Activated CD4-positive, alpha-beta T cell treated with anti-CD3 and anti-CD28 coated beads, Interleukin-2, Interleukin-6, amounts not matched to agents 100 ng/mL and 50 ng/mL, durations not matched to agents 16 hours and 8 hours (primary cell): ENCODE data around the gene ATP13A3.
A peak's percentile ranks its signal among the peaks of the same experiment; 100 is the strongest.

Experiments
- DNase-seq: peaks from one replicate; pipeline ENCODE4 v3.0.0-alpha.2; 2020

ATP13A3 gene

DNA sequence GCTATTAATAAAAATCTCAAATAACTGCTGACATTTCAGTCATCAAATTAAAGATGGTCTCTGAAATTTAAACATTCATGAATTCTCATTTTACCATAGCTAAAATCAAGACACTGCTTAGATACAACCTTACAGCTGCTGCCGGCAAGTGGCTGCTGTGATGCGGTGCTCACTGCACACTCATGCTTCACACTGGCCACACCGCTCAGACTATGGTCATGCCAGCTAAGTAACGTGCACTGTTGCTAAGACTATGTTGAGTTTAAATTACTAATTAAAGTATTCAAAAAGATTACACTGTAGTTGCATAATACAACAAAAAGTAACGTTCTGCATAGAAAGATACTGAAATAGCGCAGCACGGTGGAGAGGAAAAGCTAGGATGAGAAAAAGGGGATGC lies 12.1 kb downstream of the ATP13A3 start:
- no peak for DNase-seq

- DNase-seq: peak; percentile 63
These were observed 14.4 kb downstream of the ATP13A3 start for GRCh38 chr3:194472290-194472920.

GRCh38 chr3:194471863-194472262 lies 14.9 kb downstream of the ATP13A3 start:
- DNase-seq: no peak

GRCh38 chr3:194470615-194471014 lies 16.2 kb downstream of the ATP13A3 start:
- DNase-seq: no peak

DNA sequence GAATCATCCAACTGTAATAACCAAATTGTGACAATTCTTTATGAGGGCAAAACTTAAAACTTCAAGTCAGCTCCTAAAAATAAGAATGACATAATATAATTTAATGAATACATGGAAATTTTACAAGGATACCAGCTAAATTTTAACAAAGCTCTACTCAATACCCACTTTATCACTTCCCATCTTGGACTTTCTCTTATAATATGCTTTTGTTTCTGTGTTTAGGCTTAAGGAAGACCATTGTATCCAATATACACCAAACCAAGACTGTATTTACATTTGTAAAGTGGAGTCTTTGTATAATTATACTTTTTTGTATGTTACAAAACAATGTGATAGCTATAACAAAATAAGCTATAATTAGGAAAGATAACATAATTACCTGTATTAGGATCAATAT lies 16.8 kb downstream of the ATP13A3 start:
- DNase-seq: no peak

- no peak for DNase-seq
These were observed 18.7 kb downstream of the ATP13A3 start for GRCh38 chr3:194468086-194468485.

GRCh38 chr3:194466761-194467356 lies 19.9 kb downstream of the ATP13A3 start:
- DNase-seq: no peak

DNA sequence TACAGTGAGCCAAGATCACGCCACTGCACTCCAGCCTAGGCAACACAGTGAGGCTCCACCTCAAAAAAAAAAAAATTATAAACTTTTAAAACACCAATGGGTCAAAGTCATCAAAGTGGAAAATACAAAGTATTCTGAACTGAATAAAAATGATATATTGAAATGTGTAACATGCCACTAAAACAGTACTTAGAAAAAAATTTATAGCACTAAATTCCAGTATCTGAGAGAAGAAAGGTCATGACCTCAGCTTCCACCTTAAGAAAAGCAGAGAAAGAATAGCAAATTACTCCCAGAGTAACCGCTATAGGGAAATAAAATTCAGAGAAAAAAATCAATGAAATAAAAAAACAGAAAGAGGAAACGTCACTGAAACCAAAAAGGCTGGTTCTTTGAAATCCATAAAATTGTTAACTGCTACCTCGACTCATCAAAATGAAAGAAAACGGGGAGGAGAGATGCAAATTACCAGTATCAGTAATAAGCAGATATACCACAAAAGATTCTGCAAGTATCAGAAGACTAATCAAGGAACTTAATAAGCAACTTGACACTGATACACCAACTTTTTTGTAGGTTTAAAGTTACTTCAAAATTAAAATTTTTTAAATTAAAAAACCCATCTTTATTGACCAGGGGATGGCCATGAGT lies 20.8 kb downstream of the ATP13A3 start:
- peak; percentile 14 for DNase-seq

DNA sequence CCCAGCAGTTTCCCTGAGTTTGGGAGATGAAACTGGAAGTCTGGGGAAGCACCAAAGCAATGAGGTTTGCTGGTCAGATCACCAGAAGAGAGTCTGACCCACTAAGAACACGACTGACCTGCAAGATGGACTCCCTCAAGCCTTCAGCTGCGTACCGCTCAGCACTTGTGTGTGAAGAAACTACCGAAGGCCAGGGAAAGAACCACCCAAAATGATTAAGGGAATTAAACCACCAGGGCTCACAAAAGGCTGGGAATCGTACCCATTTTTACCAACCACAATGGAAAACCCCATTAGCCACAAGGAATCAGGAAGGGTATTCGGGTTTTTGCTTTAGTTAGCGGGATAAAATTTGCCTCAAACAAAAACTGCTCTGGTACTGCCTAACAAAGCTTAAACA lies 21.6 kb downstream of the ATP13A3 start:
- no peak for DNase-seq

DNA sequence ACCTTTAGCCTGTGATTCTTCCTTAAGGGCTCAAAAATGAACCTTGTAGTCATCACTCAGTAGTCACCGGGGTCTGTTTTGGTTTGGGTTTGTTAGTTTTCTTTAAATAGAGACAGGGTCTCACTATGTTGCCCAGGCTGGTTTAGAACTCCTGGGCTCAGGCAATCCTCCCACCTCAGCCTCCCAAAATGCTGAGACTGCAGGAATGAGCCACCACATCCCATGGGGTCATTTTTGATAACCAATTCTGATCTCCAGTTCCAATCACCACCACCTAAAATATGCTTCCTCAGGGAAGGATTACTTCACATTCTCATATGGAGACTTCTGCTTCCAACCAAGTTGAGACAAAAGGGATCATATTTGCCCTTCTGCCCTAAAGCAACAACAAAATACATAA lies 22.1 kb downstream of the ATP13A3 start:
- no peak for DNase-seq

- DNase-seq: no peak
These were observed 23.9 kb downstream of the ATP13A3 start for GRCh38 chr3:194462936-194463335.

DNA sequence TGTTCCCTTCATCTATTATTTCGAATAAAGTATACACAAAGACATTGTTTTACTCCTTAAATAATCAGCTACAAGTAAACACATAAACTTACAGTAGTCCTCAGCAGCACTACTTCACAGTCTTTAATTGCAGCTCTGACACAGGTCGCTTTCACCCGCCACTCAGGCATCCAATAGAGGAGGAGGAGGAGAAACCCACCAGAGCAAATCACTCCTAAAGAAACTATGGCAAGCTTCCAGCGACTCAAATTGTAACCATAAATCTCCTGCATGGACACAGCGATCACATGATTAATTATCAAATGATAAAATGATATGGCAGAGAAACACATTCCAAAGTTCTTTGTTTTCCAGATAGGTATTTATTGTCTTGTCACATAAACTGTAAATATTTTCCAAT lies 26.2 kb downstream of the ATP13A3 start:
- DNase-seq: no peak

GRCh38 chr3:194458131-194458530 lies 28.7 kb downstream of the ATP13A3 start:
- no peak for DNase-seq

DNA sequence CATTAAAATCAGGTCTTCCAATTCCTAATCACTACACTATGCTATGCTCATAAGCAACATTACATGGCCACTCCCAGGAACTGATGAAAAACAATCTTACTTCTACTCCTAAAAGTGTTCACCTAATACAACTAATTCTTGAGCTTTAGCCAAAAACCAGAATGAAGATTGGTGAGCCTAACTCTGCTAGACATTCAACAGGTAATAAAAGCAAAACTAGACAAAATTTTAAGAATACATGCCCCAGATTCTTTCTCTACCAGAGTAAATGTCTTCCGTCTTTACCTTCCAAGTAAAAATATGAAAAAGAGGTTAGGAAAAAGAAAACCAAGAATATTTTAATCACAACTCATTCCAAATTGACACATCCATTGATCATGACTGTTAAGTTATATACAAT lies 31.3 kb downstream of the ATP13A3 start:
- DNase-seq: no peak

- no peak for DNase-seq
These were observed 36.5 kb downstream of the ATP13A3 start for GRCh38 chr3:194450341-194450740.

GRCh38 chr3:194449913-194450312 lies 36.9 kb downstream of the ATP13A3 start:
- no peak for DNase-seq

DNA sequence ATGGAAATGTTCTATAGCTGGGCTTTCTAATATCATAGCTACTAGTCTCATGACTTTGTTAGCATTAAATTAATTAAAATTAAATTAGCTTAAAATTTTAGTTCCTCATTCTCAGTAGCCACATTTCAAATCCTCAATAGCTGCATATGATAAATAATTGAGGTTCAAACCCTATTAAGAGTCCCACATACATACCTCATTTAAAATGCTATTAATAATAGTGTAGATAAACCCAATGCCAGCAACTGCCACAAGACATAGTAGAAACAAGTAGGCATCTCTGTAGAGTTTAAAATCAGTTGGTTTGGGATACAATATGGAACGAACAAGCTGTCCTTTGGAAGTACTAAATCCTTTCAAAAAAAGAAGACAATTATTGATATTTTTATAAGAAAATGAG lies 39.1 kb downstream of the ATP13A3 start:
- DNase-seq: no peak

DNA sequence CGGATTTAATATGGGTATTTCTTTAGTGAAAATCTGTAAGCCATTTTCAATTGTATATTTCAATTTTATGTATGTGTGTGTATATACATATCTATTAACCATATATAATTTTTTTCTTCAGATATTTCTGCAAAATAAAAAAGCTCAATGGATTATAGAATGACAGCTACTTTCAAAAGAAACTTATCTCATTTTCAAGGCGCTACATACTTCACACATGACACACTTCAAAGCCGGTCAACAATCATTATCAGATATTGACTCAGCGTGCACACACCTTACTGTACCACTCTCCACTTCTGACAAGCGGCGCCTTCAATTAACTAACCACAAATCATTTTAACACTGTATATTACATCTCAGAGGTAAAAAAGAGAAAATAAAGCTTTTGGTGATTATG lies 39.6 kb downstream of the ATP13A3 start:
- peak; percentile 23 for DNase-seq

- no peak for DNase-seq
These were observed 40.0 kb downstream of the ATP13A3 start for GRCh38 chr3:194446754-194447153.

- DNase-seq: no peak
These were observed 40.6 kb downstream of the ATP13A3 start for GRCh38 chr3:194446172-194446571.

DNA sequence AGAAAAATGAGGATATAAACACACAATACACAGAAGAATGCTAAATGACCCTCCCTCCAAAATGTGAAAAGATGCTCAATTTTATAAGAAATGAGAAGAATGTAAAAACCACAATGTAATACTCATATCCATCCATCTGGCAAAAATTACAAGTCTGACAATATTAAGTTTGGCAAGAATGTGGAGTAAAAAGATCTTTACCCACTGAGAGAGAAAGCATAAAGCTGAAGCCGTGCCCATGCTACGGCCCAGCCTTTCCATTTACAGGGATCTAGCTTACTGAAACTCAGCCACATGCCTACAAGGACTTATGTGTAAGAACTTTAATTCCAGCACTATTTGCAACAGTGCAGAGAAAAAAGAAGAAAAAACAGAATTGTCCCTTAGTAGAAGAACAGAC lies 42.9 kb downstream of the ATP13A3 start:
- no peak for DNase-seq

DNA sequence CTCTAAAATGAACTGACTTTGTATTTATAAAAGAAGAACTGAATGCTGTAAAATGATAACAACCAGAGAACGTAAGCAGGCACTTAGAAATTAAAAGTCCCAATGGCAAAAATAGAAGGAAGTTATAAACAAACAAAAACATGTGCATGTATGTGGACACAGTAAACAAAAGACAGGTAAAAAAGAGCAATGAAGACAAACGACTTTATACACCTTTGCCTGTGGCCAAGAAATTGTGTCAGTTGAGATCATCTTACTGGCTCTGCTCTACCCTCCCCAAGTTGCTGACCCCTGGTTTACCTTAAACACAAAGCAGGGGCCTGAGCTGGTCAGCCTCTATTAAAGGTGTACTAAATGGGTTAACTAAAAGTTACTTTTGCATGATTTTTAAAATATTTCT lies 46.0 kb downstream of the ATP13A3 start:
- no peak for DNase-seq

- DNase-seq: no peak
These were observed 46.8 kb downstream of the ATP13A3 start for GRCh38 chr3:194439881-194440550.

GRCh38 chr3:194434503-194434902 lies 52.3 kb downstream of the ATP13A3 start:
- DNase-seq: no peak
